ENCODE measurements around the gene CEP170B.

The CEP170B gene

DNA sequence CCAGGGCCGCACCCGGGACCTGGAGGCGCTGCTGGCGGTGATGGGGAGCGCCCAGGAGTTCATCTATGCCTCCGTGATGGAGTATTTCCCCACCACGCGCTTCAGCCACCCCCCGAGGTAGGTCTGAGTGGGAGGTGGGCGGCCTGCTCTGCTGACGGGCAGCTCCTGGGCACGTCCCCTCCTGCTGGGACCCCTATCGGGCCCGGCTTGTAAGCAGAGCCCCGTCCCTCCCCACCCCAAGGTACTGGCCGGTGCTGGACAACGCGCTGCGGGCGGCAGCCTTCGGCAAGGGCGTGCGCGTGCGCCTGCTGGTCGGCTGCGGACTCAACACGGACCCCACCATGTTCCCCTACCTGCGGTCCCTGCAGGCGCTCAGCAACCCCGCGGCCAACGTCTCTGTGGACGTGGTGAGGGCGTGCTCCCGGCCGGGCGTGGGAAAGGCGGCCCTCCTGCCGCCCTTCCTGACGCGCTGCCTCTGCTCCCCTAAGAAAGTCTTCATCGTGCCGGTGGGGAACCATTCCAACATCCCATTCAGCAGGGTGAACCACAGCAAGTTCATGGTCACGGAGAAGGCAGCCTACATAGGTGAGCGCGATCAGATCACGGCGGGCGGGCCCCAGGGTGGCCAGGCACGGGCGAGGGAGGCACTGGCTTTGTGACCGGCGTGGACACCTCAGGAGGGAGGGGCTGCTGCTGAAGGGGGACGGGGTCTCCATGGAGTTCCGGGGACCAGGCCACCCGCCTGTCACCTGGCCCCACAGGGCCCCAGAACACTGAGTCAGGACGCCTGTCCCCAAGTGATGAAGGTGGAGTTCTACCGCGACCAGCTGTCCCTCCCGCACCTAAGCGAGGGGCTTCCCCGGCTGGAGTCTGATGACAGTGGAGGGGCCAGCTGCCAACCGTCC, 67.0 kb downstream of the CEP170B start:
- no peak overlapping the region for H3K4me3 ChIP-seq (ENCODE audit: low read depth, low read length)

DNA sequence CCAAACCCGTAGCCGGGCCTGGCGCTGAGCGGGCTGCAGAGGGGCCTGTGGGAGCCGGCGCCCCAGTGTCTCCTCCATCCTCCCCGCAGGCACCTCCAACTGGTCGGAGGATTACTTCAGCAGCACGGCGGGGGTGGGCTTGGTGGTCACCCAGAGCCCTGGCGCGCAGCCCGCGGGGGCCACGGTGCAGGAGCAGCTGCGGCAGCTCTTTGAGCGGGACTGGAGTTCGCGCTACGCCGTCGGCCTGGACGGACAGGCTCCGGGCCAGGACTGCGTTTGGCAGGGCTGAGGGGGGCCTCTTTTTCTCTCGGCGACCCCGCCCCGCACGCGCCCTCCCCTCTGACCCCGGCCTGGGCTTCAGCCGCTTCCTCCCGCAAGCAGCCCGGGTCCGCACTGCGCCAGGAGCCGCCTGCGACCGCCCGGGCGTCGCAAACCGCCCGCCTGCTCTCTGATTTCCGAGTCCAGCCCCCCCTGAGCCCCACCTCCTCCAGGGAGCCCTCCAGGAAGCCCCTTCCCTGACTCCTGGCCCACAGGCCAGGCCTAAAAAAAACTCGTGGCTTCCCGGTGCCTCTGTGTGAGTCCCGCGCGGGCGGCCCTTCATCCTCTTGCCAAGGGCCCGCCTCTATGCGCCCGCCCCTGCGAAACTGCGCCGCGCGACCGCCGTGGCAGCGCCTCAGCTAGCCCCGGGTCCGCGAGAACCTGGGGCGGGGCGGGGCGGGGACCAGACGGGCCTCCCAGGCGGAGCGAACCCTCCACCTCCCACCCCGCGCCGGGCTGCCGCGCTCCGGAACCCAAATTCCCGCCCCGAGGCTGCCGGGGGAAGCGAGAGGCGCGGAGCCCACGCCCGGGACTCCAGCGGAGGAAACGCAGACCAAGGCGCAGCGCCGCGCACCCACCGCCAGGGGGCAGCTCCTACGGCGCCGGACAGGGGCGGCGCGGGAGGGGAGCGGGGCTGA, 67.9 kb downstream of the CEP170B start:
- H3K4me3 ChIP-seq (ENCODE audit: low read depth, low read length), result peak overlapping the region; percentile 43
- TF ChIP-seq, protein P1, sequence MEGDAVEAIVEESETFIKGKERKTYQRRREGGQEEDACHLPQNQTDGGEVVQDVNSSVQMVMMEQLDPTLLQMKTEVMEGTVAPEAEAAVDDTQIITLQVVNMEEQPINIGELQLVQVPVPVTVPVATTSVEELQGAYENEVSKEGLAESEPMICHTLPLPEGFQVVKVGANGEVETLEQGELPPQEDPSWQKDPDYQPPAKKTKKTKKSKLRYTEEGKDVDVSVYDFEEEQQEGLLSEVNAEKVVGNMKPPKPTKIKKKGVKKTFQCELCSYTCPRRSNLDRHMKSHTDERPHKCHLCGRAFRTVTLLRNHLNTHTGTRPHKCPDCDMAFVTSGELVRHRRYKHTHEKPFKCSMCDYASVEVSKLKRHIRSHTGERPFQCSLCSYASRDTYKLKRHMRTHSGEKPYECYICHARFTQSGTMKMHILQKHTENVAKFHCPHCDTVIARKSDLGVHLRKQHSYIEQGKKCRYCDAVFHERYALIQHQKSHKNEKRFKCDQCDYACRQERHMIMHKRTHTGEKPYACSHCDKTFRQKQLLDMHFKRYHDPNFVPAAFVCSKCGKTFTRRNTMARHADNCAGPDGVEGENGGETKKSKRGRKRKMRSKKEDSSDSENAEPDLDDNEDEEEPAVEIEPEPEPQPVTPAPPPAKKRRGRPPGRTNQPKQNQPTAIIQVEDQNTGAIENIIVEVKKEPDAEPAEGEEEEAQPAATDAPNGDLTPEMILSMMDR (IDR thresholded peaks at IDR 0.05; ENCODE audit: low read depth, low read length, missing control alignments), result peak; percentile 65
- in situ Hi-C loops (cut with HindIII; ENCODE audit: low sequenced_read_pairs), result no loop called here
- DNase-seq (ENCODE audit: low read depth), result peak; percentile 38

More for the DNA sequence above, 67.0 kb downstream of the CEP170B start:
- in situ Hi-C loops (cut with HindIII; ENCODE audit: low sequenced_read_pairs), result no loop called here
- no peak for DNase-seq (ENCODE audit: low read depth)
- TF ChIP-seq, protein P1 (IDR thresholded peaks at IDR 0.05; ENCODE audit: low read depth, low read length, missing control alignments), result no peak

DNA sequence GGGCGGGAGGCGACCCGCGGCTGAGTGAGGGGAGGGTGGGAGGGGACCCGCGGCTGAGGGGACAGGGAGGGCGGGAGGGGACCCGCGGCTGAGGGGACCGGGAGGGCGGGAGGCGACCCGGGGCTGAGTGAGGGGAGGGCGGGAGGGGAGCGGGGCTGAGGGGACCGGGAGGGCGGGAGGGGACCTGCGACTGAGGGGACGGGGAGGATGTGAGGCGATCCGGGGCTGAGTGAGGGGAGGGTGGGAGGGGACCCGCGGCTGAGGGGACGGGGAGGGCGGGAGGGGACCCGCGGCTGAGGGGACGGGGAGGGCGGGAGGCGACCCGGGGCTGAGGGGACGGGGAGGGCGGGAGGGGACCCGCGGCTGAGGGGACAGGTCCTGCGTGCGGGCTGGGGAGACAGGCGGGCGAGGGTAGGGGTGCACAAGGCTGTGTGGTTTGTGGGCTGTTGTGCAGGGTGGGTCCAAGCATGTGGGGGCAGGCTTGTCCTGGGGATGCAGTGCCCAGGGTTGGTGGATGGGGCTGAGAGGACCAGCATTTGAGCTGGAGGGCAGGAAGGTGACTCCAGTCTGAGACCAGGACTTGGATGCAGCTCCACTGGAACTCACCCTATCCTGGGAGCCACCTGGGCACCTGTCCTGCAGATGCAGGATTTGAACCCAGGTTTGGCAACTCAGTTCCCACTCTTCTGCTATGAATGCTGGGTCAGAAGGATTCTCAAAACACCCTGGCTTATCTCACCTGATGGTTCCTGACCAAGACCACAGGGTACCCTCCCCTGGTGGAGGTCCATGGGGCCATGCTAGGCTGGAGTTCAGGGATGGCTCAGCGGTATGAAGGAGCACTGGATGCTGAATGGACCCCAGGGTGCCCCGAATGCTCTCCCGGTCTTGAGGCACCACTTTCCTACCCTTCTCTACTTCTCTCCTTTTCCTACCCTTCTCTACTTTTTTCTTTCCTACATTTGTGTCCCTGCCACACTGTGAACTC, 69.0 kb downstream of the CEP170B start:
- in situ Hi-C loops (cut with HindIII; ENCODE audit: low sequenced_read_pairs), result no loop called here
- TF ChIP-seq, protein P1 (IDR thresholded peaks at IDR 0.05; ENCODE audit: low read depth, low read length, missing control alignments), result no peak
- no peak for DNase-seq (ENCODE audit: low read depth)
- H3K4me3 ChIP-seq (ENCODE audit: low read depth, low read length), result no peak overlapping the region

DNA sequence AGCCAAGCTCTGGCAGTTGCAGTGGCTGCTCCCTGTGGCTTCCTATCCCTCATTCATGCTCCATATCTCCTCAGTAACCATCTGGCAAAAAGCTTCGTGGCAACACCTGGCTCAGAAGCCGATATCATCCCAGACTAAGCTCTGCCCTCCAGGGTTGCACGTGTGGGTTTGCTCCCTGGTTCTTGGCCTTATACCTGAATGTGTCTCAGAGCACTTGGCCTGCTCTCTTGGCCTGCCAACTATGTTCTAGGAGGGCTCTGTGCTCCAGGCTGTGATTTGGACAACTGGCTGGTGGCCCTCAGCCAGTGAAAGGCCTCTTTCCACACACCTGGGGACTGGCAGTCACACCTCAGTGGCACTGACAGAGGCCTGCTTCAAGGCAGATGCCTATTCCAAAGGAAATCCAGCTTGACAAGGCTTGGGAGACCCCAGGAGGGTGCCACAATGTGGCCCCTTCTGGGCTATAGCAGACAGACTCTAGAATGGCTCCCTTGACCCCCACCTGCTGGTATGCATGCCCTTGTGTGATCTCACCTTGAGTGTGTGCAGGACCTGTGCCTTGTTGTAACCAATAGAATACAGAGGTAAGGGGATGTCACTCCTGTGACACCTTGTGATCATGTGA, 70.1 kb downstream of the CEP170B start:
- TF ChIP-seq, protein P1 (IDR thresholded peaks at IDR 0.05; ENCODE audit: low read depth, low read length, missing control alignments), result no peak
- in situ Hi-C loops (cut with HindIII; ENCODE audit: low sequenced_read_pairs), result loop anchor here (5.0 kb wide), 1 partner anchor 122 kb away; no protein-coding TSS in a partner anchor
- DNase-seq (ENCODE audit: low read depth), result no peak
- no peak overlapping the region for H3K4me3 ChIP-seq (ENCODE audit: low read depth, low read length)

DNA sequence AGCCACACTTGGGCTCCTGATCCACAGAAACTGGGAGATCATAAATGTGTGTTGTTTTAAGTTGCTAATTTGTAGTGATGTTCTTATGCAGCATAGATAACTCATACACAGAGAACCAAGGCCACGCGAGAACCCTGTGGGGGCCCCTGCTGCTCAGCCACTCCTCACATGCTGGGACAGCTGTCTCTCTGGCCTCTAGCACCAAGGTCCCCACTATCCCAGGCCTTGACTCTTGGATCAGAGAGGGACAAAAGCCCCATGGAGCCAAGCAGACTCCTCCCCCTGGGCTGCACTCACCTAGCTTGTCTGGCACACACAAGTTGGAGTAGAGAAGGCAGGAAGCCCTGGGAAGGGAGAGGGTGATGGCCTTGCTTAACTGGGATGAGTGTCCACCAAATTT, 70.9 kb downstream of the CEP170B start:
- DNase-seq (ENCODE audit: low read depth), result no peak
- in situ Hi-C loops (cut with HindIII; ENCODE audit: low sequenced_read_pairs), result loop anchor here (5.0 kb wide), 1 partner anchor 121 kb away; no protein-coding TSS in a partner anchor
- no peak overlapping the region for H3K4me3 ChIP-seq (ENCODE audit: low read depth, low read length)
- TF ChIP-seq, protein P1 (IDR thresholded peaks at IDR 0.05; ENCODE audit: low read depth, low read length, missing control alignments), result no peak
